Immature natural killer cell (primary cell): ENCODE data around the gene UBE2H. TPM values are rescaled to one million over a fixed set of nuclear protein-coding genes. Genes with fewer than 3 reads are reported as not detected.
"Not testable (repeated sequence)": the region's sequence is repeated elsewhere in the genome, so short reads cannot be mapped to it uniquely, and the experiment has no call there.

ENCODE experiments used
- DNase-seq, 3 donors: peaks; one replicate each; pipeline ENCODE4 v3.0.0; 2022; ENCODE audit warnings: mixed read lengths in 1 of 3
- H3K27ac Mint-ChIP-seq, 6 donors: one replicate each; pipeline ENCODE4 v1.8.0; 2020; ENCODE audit warnings: mixed read lengths in 6 of 6, mild to moderate bottlenecking in 5 of 6, inconsistent platforms in 4 of 6, moderate library complexity in 3 of 6
- H3K27me3 Mint-ChIP-seq, 3 donors: one replicate each; pipeline ENCODE4 v1.8.0; 2020 to 2021; ENCODE audit warnings: low read depth in 3 of 3, mild to moderate bottlenecking in 3 of 3, mixed read lengths in 3 of 3, moderate library complexity in 3 of 3, inconsistent platforms in 1 of 3
- H3K36me3 Mint-ChIP-seq, 3 donors: one replicate each; pipeline ENCODE4 v1.8.0; 2020; ENCODE audit warnings: mixed read lengths in 3 of 3, inconsistent platforms in 2 of 3, mild to moderate bottlenecking in 2 of 3
- H3K4me1 Mint-ChIP-seq, 2 donors: one replicate each; pipeline ENCODE4 v1.8.0; 2020; ENCODE audit warnings: inconsistent platforms in 2 of 2, mild to moderate bottlenecking in 2 of 2, mixed read lengths in 2 of 2, moderate library complexity in 1 of 2
- H3K4me3 Mint-ChIP-seq, 5 donors: one replicate each; pipeline ENCODE4 v1.8.0; 2020; ENCODE audit warnings: mild to moderate bottlenecking in 5 of 5, mixed read lengths in 5 of 5, inconsistent platforms in 3 of 5, moderate library complexity in 3 of 5
- H3K9me3 Mint-ChIP-seq, 6 donors: one replicate each; pipeline ENCODE4 v1.8.0; 2020; ENCODE audit warnings: mild to moderate bottlenecking in 6 of 6, mixed read lengths in 6 of 6, inconsistent platforms in 4 of 6, moderate library complexity in 3 of 6
- polyA plus RNA-seq, 3 donors: library from polyadenylated mRNA; unstranded; fragments of 300-500 nt; fragmentation: Illumina TruSeq; gene quantifications; one replicate each; pipeline ENCODE4 v1.2.3, GENCODE V29; 2021

Gene UBE2H
- polyA plus RNA-seq, 3 donors from 2014 or later, result 28.1 to 71.9 (median 32.2) TPM

- Mint-ChIP-seq H3K4me3 (peak overlapping the region in 3 of 5 donors; percentile 31 to 56 (median 45)), H3K27ac (peak overlapping the region; percentile 76 to 92 (median 89)), H3K36me3 (peaks cover 0 to 17% (median 4%) of the 10 kb centered on the region in 3 donors), H3K9me3 (peaks cover 0 to 2% (median 0%) of the 10 kb centered on the region in 6 donors), H3K27me3 (peaks cover 0 to 5% (median 0%) of the 10 kb centered on the region in 3 donors), H3K4me1 (peaks cover 75 to 88% of the 10 kb centered on the region in 2 donors)
- DNase-seq, result no peak
These were observed 39.3 kb downstream of the UBE2H start for GRCh38 chr7:129913428-129913827.

- Mint-ChIP-seq H3K4me1 (peaks cover 79 to 91% of the 10 kb centered on the region in 2 donors), H3K4me3 (no peak overlapping the region), H3K36me3 (peaks cover 0 to 17% (median 4%) of the 10 kb centered on the region in 3 donors), H3K27ac (peak overlapping the region in 1 of 6 donors; percentile 70), H3K27me3 (peaks cover 0 to 5% (median 0%) of the 10 kb centered on the region in 3 donors), H3K9me3 (no peaks in the 10 kb centered on the region)
- DNase-seq, result no peak
These were observed 41.0 kb downstream of the UBE2H start for GRCh38 chr7:129911790-129912189.

DNA sequence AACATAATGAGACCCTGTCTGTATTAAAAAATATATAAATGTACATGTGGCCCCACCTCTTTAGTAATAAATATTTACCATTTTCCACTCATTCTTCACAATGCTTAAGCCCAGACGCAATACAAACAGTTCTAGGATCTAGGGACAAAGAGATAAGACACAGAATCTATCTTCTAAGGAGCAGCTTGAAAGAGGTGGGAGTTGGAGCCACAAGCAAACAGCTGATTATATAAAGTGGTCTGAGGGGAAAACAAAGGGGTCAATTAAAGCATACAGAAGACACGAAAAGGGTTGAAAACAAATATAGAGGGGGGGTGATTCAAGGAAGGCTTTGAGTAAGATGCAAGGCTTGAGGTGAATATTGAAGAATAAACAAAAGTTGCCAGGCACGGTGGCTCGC lies 43.1 kb downstream of the UBE2H start:
- peaks cover 0 to 3% (median 0%) of the 10 kb centered on the region in 3 donors for H3K27me3 Mint-ChIP-seq
- peaks cover 0 to under 1% (median 0%) of the 10 kb centered on the region in 6 donors for H3K9me3 Mint-ChIP-seq
- H3K27ac Mint-ChIP-seq, result peak overlapping the region in 2 of 6 donors; percentile 8 to 60
- H3K36me3 Mint-ChIP-seq, result peaks cover 0 to 24% (median 17%) of the 10 kb centered on the region in 3 donors
- DNase-seq, result no peak
- no peak overlapping the region for H3K4me3 Mint-ChIP-seq
- peaks cover 79 to 91% of the 10 kb centered on the region in 2 donors for H3K4me1 Mint-ChIP-seq

DNA sequence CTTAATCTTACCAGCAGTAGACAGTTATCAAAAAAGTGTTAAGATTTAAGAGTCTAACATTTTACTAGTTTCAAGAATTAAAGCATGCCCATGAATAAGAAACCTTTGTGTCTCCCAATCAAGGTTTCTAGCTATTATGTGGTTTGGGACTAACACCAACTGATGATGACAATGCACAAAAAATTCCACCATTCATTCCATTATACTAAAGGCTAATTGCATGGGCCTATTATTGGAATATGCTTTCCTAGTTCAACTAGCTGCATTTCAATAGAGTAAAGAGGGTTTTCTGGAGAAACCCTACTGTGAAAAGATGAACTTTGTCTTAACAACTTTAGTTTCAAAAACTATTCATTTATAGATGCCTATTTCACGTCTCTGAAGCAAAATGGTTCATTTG lies 44.6 kb downstream of the UBE2H start:
- H3K27me3 Mint-ChIP-seq, result peaks cover 0 to 3% (median 0%) of the 10 kb centered on the region in 3 donors
- H3K4me3 Mint-ChIP-seq, result peak overlapping the region in 4 of 5 donors; percentile 13 to 49 (median 39)
- H3K27ac Mint-ChIP-seq, result peak overlapping the region in 5 of 6 donors; percentile 36 to 87 (median 60)

DNA sequence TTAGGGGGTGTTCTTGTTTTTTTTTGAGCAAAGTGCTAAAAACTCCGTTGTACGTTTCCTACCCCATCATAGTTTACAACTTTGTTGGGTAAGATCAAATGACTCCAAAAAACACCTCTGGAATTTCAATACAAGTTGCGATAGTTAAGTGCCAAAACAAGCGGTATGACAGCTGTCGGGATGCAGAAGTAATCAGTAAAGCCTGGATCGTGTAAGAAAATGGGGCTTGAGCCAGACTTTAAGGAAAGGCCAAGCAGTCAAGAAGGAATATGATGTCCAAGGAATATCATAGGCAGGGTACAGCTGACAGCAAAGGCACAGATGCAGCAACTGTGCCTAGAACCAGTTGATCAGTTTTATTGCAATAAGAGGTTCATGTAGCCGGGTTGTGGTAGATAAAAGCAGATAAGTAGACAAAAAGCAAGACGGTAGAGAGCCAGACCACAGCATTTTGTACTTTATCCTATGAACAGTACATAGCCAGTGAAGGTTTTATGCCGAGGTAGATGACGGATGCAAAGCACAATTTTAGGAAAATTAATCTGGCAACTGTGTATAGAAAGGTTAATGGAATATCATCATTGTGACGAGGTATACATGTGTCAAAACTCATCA lies 45.5 kb downstream of the UBE2H start:
- H3K27me3 Mint-ChIP-seq, result peaks cover 0 to 3% (median 0%) of the 10 kb centered on the region in 3 donors
- peaks cover 76 to 91% of the 10 kb centered on the region in 2 donors for H3K4me1 Mint-ChIP-seq
- H3K4me3 Mint-ChIP-seq, result peak overlapping the region; percentile 55 to 77 (median 67)
- H3K27ac Mint-ChIP-seq, result peak overlapping the region; percentile 76 to 89 (median 86)
- DNase-seq, result no peak
- H3K9me3 Mint-ChIP-seq, result peaks cover 0 to 2% (median 0%) of the 10 kb centered on the region in 6 donors
- H3K36me3 Mint-ChIP-seq, result peaks cover 0 to 26% (median 20%) of the 10 kb centered on the region in 3 donors

More for the DNA sequence above, 44.6 kb downstream of the UBE2H start:
- Mint-ChIP-seq H3K9me3 (peaks cover 0 to 2% (median 0%) of the 10 kb centered on the region in 6 donors), H3K36me3 (peaks cover 0 to 26% (median 20%) of the 10 kb centered on the region in 3 donors), H3K4me1 (peaks cover 77 to 88% of the 10 kb centered on the region in 2 donors)
- DNase-seq, result no peak

- peak; percentile 18 to 33 (median 21) for DNase-seq
- Mint-ChIP-seq H3K4me3 (peak overlapping the region; percentile 55 to 77 (median 67)), H3K9me3 (peaks cover 0 to 2% (median 0%) of the 10 kb centered on the region in 6 donors), H3K4me1 (peaks cover 75 to 88% of the 10 kb centered on the region in 2 donors), H3K27ac (peak overlapping the region; percentile 76 to 89 (median 86)), H3K36me3 (peaks cover 0 to 26% (median 21%) of the 10 kb centered on the region in 3 donors), H3K27me3 (peaks cover 0 to 3% (median 0%) of the 10 kb centered on the region in 3 donors)
These were observed 46.1 kb downstream of the UBE2H start for GRCh38 chr7:129906700-129907099.

DNA sequence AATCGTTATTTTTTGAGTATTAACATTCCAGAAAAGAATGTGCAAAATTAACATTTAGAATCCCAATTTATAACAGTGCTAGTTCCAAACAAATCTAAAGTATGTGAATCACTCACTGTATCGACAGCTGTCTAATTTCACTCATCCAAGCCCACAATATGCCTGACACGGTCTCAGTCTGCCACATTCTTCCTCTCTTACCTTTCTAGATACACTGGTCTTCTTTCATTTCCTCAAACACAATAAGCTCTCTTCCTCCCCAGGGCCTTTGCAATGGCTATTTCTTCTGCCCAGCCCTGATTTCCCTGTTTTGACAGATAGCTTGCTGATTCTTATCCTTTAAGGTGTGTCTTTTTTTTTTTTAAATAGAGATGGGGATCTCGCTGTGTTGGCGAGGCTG lies 48.8 kb downstream of the UBE2H start:
- H3K36me3 Mint-ChIP-seq, result peaks cover 0 to 26% (median 15%) of the 10 kb centered on the region in 3 donors
- H3K27me3 Mint-ChIP-seq, result no peaks in the 10 kb centered on the region
- peak overlapping the region in 1 of 6 donors; percentile 33 for H3K27ac Mint-ChIP-seq
- peaks cover 0 to 2% (median 0%) of the 10 kb centered on the region in 6 donors for H3K9me3 Mint-ChIP-seq
- peaks cover 65 to 74% of the 10 kb centered on the region in 2 donors for H3K4me1 Mint-ChIP-seq
- no peak for DNase-seq
- no peak overlapping the region for H3K4me3 Mint-ChIP-seq

DNA sequence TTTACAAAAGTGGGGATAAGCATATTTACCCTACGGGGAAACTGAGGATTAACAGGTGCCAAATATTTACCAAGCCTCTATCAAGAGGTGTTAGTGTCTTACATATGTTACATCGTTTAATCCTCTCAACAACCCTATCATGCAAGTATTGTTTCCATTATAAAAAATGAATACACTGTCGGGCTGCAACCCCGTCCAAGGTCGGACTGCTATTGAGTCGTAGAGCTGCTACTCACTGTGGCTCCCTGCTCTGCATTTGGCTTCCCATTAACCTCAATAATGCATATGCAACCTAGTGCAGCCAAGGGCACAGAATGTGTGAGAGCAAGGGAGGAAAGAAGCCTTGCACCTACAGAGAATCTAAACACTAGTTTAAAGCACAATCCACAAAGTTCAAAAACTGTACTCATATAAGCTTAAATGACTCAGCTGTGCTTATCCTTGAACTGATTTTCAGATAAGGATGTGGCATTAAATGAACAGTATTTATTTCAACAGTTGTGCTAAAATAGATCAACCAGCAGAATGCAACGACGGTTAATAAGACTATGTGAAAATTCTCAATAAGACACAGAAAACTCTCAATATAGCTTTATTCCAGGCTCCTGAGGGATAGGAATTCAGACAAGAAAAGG lies 49.9 kb downstream of the UBE2H start:
- Mint-ChIP-seq H3K4me3 (no peak overlapping the region), H3K27me3 (no peaks in the 10 kb centered on the region), H3K9me3 (peaks cover 0 to 2% (median 0%) of the 10 kb centered on the region in 6 donors), H3K4me1 (peaks cover 65 to 74% of the 10 kb centered on the region in 2 donors), H3K27ac (no peak overlapping the region), H3K36me3 (peaks cover 0 to 25% (median 13%) of the 10 kb centered on the region in 3 donors)
- no peak for DNase-seq

DNA sequence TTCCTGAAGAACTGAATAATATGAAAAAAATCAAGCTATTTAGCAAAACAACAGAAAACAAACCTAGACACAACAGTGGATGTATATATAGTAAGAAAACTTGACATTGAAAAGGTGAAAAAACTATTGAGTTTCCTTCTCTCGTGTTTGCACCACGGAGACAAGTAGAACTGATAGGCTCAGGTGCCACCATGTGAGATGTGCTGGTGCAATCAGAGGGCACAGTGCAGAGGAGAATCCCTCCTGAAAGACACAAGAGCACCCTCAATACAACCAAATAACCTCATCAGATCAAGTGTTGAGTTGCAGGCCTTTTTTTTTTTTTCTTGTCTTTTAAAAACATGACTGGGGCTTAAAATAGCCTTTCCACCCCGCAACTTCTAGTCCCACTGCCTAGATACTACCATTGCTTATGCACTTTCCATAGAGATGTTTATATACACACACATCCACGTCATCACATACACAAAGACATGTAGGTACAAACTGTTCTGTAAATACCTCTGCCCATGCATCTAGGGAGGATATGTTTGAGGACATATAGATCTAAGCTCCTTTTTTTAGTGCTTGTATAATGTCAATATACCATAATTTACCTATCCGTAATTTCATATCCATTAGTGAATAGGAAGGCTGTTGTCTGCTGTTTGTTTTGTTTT lies 54.1 kb downstream of the UBE2H start:
- Mint-ChIP-seq H3K4me1 (peaks cover 27 to 50% of the 10 kb centered on the region in 2 donors), H3K27me3 (peaks cover 0 to 3% (median 2%) of the 10 kb centered on the region in 3 donors), H3K36me3 (peaks cover 0 to 14% (median 4%) of the 10 kb centered on the region in 3 donors), H3K27ac (peak overlapping the region in 4 of 6 donors; percentile 4 to 52 (median 10)), H3K4me3 (no peak overlapping the region), H3K9me3 (no peaks in the 10 kb centered on the region)
- no peak for DNase-seq

DNA sequence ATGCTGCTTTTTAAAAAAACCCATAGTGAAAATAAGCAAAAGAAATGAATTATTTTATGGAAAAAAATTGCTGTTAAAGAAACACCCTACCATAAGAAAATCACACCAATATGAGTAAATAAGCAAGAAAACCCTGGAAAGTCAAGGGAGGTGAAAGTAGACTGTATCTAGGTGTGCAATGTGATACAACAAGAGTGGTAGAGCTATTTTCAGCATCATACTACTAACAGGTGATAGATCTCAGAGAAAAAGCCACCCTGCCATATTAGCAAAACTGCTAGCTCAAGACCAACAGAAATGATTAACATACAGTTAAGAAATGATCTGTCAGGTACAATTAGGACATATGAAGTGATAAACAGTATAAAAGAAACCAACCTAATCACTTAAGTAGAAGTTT lies 54.8 kb downstream of the UBE2H start:
- Mint-ChIP-seq H3K4me1 (peaks cover 26 to 52% of the 10 kb centered on the region in 2 donors), H3K4me3 (no peak overlapping the region), H3K9me3 (no peaks in the 10 kb centered on the region), H3K27me3 (peaks cover 0 to 3% (median 2%) of the 10 kb centered on the region in 3 donors), H3K36me3 (peaks cover 0 to 14% (median 4%) of the 10 kb centered on the region in 3 donors), H3K27ac (peak overlapping the region in 4 of 6 donors; percentile 4 to 52 (median 19))
- no peak for DNase-seq

GRCh38 chr7:129896568-129897382 lies 56.0 kb downstream of the UBE2H start:
- H3K4me1 Mint-ChIP-seq, result peaks cover 26 to 48% of the 10 kb centered on the region in 2 donors
- H3K9me3 Mint-ChIP-seq, result no peaks in the 10 kb centered on the region
- no peak for DNase-seq
- H3K4me3 Mint-ChIP-seq, result no peak overlapping the region
- peaks cover 0 to 3% (median 2%) of the 10 kb centered on the region in 3 donors for H3K27me3 Mint-ChIP-seq
- no peak overlapping the region for H3K27ac Mint-ChIP-seq
- peaks cover 0 to 13% (median 4%) of the 10 kb centered on the region in 3 donors for H3K36me3 Mint-ChIP-seq

GRCh38 chr7:129894184-129894583 lies 58.6 kb downstream of the UBE2H start:
- not testable (repeated sequence) for H3K27me3 Mint-ChIP-seq, H3K36me3 Mint-ChIP-seq, H3K4me3 Mint-ChIP-seq, H3K27ac Mint-ChIP-seq, DNase-seq, H3K9me3 Mint-ChIP-seq
- H3K4me1 Mint-ChIP-seq, result peaks cover 16 to 40% of the 10 kb centered on the region in 2 donors

GRCh38 chr7:129890090-129890489 lies 62.7 kb downstream of the UBE2H start:
- H3K4me3 Mint-ChIP-seq, result no peak overlapping the region
- peaks cover 0 to 1% (median under 1%) of the 10 kb centered on the region in 3 donors for H3K27me3 Mint-ChIP-seq
- H3K9me3 Mint-ChIP-seq, result no peaks in the 10 kb centered on the region
- no peak overlapping the region for H3K27ac Mint-ChIP-seq
- no peak for DNase-seq
- H3K36me3 Mint-ChIP-seq, result peaks cover 0 to 2% (median 0%) of the 10 kb centered on the region in 3 donors
- H3K4me1 Mint-ChIP-seq, result peaks cover 4 to 27% of the 10 kb centered on the region in 2 donors
